Stomach (tissue), 19 donors: Measurements from ENCODE around the gene NPEPPS. TPM values are rescaled to one million over a fixed set of nuclear protein-coding genes. Genes with fewer than 3 reads are reported as not detected.
"Not testable (repeated sequence)": the region's sequence is repeated elsewhere in the genome, so short reads cannot be mapped to it uniquely, and the experiment has no call there.

Source experiments
- DNase-seq, 2 donors: peaks; one replicate each; pipeline versions ENCODE4 v3.0.0 to v3.0.0-alpha.2; 2013 to 2019
- H3K27ac ChIP-seq, 5 donors: fragments of 200-600 bp in 4 of 5; sonication (generic) in 4 of 5; one replicate each; pipeline ENCODE4 v1.5.1; 2013 to 2019; ENCODE audit warnings: mild to moderate bottlenecking in 1 of 5, moderate library complexity in 1 of 5
- H3K27me3 ChIP-seq, 3 donors: fragments of 200-600 bp; sonication (generic); one replicate each; pipeline ENCODE4 v1.5.1; 2017 to 2019; ENCODE audit warnings: mixed run types in 1 of 3
- H3K36me3 ChIP-seq, 4 donors: fragments of 200-600 bp; sonication (generic); 1 replicate in 3 of 4; 2 replicates in 1 of 4; pipeline ENCODE4 v1.5.1; 2016 to 2019
- H3K4me1 ChIP-seq, 4 donors: fragments of 200-600 bp; sonication (generic); one replicate each; pipeline ENCODE4 v1.5.1; 2016 to 2019
- H3K4me3 ChIP-seq, 4 donors: fragments of 200-600 bp; sonication (generic) in 3 of 4; one replicate each; pipeline ENCODE4 v1.5.1; 2016 to 2019; ENCODE audit warnings: mild to moderate bottlenecking in 1 of 4
- H3K9me3 ChIP-seq, 4 donors: fragments of 200-600 bp; sonication (generic); one replicate each; pipeline ENCODE4 v1.5.1; 2016 to 2019
- CTCF ChIP-seq, 7 experiments: fragments of 450-650 bp in 4 of 7; fragments of 200-600 bp in 3 of 7; sonication (generic) in 3 of 7; IDR thresholded peaks; one replicate each; pipeline ENCODE4 v1.5.1; 2016 to 2019; ENCODE audit warnings: antibody characterized with exemption in 7 of 7, control low read depth in 2 of 7, mild to moderate bottlenecking in 1 of 7
- WGBS, 5 donors: extraction: QIAGEN DNeasy Blood & Tissue Kit in 3 of 5; methylation state at CpG; one replicate each; pipeline versions ENCODE4 v1.1.5 to v1.1.7; 2013 to 2018; 5-methylcytosine and 5-hydroxymethylcytosine counted together
- intact Hi-C: fragments of 100-400 bp; cut with DNase I; formaldehyde crosslinking; loops from one replicate; pipeline ENCODE4 v1.15.1; 2023; ENCODE audit warnings: low total_unique reads
- long read RNA-seq, 10 donors: transcript quantifications; one replicate each; lab custom pipeline, GENCODE V29; 2026
- polyA plus RNA-seq, 3 donors: library from polyadenylated mRNA; stranded (reverse); fragments of 200-250 nt; gene quantifications; one replicate each; pipeline ENCODE4 v1.2.3, GENCODE V29; 2013
- total RNA-seq, 5 donors: library from RNA; depleted of rRNA; stranded (reverse); fragments of >200 nt; gene quantifications; one replicate each; pipeline versions ENCODE4 v1.1.0 to v1.2.3, GENCODE V29; 2014 to 2016
- donor health status: healthy with polysubstance abuse.
- donor health status: Bipolar disorder and iron deficiency.
- donor health status: healthy.

Gene NPEPPS
- total RNA-seq (100 to 1,000 TPM; 114 to 243 (median 157) TPM), polyA plus RNA-seq (10 to 100 TPM; 19.9 to 31.2 (median 22.9) TPM)
- long read RNA-seq, donor 1, full-length matches to known transcripts, result 3 of 3 reads
- long read RNA-seq, donor 1, partial matches to known transcripts, result 0 of 3 reads
- long read RNA-seq, donor 1, other reads (novel, unspliced or antisense), result 0 of 3 reads
- long read RNA-seq, donor 2, full-length matches to known transcripts, result 5 of 5 reads
- long read RNA-seq, donor 2, partial matches to known transcripts, result 0 of 5 reads
- long read RNA-seq, donor 2, other reads (novel, unspliced or antisense), result 0 of 5 reads
- long read RNA-seq, donor 3, result 0 reads
- long read RNA-seq, donor 4, full-length matches to known transcripts, result 1 of 1 reads
- long read RNA-seq, donor 4, partial matches to known transcripts, result 0 of 1 reads
- long read RNA-seq, donor 4, other reads (novel, unspliced or antisense), result 0 of 1 reads
- long read RNA-seq, donor 5, full-length matches to known transcripts, result 13 of 13 reads
- long read RNA-seq, donor 5, partial matches to known transcripts, result 0 of 13 reads
- long read RNA-seq, donor 5, other reads (novel, unspliced or antisense), result 0 of 13 reads
- long read RNA-seq, donor 6, full-length matches to known transcripts, result 8 of 14 reads
- long read RNA-seq, donor 6, partial matches to known transcripts, result 6 of 14 reads
- long read RNA-seq, donor 6, other reads (novel, unspliced or antisense), result 0 of 14 reads
- long read RNA-seq, donor 7, full-length matches to known transcripts, result 9 of 19 reads
- long read RNA-seq, donor 7, partial matches to known transcripts, result 10 of 19 reads
- long read RNA-seq, donor 7, other reads (novel, unspliced or antisense), result 0 of 19 reads
- long read RNA-seq, donor 8, full-length matches to known transcripts, result 6 of 6 reads
- long read RNA-seq, donor 8, partial matches to known transcripts, result 0 of 6 reads
- long read RNA-seq, donor 8, other reads (novel, unspliced or antisense), result 0 of 6 reads
- long read RNA-seq, donor 9, full-length matches to known transcripts, result 6 of 6 reads
- long read RNA-seq, donor 9, partial matches to known transcripts, result 0 of 6 reads
- long read RNA-seq, donor 9, other reads (novel, unspliced or antisense), result 0 of 6 reads
- long read RNA-seq, donor 10, full-length matches to known transcripts, result 1 of 1 reads
- long read RNA-seq, donor 10, partial matches to known transcripts, result 0 of 1 reads
- long read RNA-seq, donor 10, other reads (novel, unspliced or antisense), result 0 of 1 reads

GRCh38 chr17:47530557-47531232 lies at the start of gene NPEPPS:
Gene NPEPPS (plus strand): TSS chr17:47531108. CDS start chr17:47531301, 193 bp downstream.
- H3K36me3 ChIP-seq, intact Hi-C loops, H3K9me3 ChIP-seq, H3K27me3 ChIP-seq: not testable (repeated sequence)
- Histone ChIP-seq H3K4me1 (peaks cover 0 to 23% (median 14%) of the 10 kb centered on the region in 4 donors), H3K27ac (peak within 1 kb of the TSS; percentile 88 to 95 (median 90)), H3K4me3 (peak within 1 kb of the TSS; percentile 63 to 79 (median 72))
- 11 to 29% (median 14%) methylated on average over 26 to 59 of the region's 60 CpGs for WGBS, 5 donors
- DNase-seq, result peak; percentile 88 to 95

- intact Hi-C loops, H3K4me1 ChIP-seq, H3K27me3 ChIP-seq, H3K9me3 ChIP-seq: not testable (repeated sequence)
- H3K27ac ChIP-seq, result peak overlapping the region in 4 of 5 donors; percentile 80 to 87 (median 86)
- peak overlapping the region; percentile 47 to 60 (median 54) for H3K4me3 ChIP-seq
- peaks cover 7 to 26% (median 22%) of the 10 kb centered on the region in 4 donors for H3K36me3 ChIP-seq
- peak in 1 of 2 donors; percentile 11 for DNase-seq
- whole genome bisulfite sequencing, 5 donors, result 5 to 20% (median 9%) methylated on average over 13 to 15 of the region's 15 CpGs
These were observed 39.1 kb upstream of the NPEPPS start for GRCh38 chr17:47491841-47492212.

GRCh38 chr17:47499074-47499473 lies 31.8 kb upstream of the NPEPPS start:
- intact Hi-C loops, H3K27ac ChIP-seq, H3K36me3 ChIP-seq, H3K4me3 ChIP-seq, DNase-seq, H3K27me3 ChIP-seq, H3K9me3 ChIP-seq: not testable (repeated sequence)
- peaks cover 6 to 29% (median 16%) of the 10 kb centered on the region in 4 donors for H3K4me1 ChIP-seq
- WGBS, 5 donors, result 22 to 50% (median 33%) methylated on average over 1 of the region's 1 CpG

GRCh38 chr17:47499494-47499893 lies 31.4 kb upstream of the NPEPPS start:
- DNase-seq, H3K27ac ChIP-seq, intact Hi-C loops: not testable (repeated sequence)

GRCh38 chr17:47500620-47501019 lies 30.3 kb upstream of the NPEPPS start:
- peak in 1 of 2 donors; percentile 32 for DNase-seq
- 51 to 68% (median 57%) methylated on average over 3 to 4 of the region's 4 CpGs for WGBS, 5 donors

More at GRCh38 chr17:47499494-47499893, 31.4 kb upstream of the NPEPPS start:
- H3K4me1 ChIP-seq, result peaks cover 6 to 29% (median 16%) of the 10 kb centered on the region in 4 donors
- H3K4me3 ChIP-seq, H3K27me3 ChIP-seq, H3K36me3 ChIP-seq, H3K9me3 ChIP-seq: not testable (repeated sequence)
- WGBS, 5 donors, result 64 to 79% (median 72%) methylated on average over 4 of the region's 4 CpGs

More at GRCh38 chr17:47500620-47501019, 30.3 kb upstream of the NPEPPS start:
- intact Hi-C loops, H3K27me3 ChIP-seq, H3K36me3 ChIP-seq, H3K9me3 ChIP-seq, H3K4me3 ChIP-seq: not testable (repeated sequence)
- peaks cover 6 to 29% (median 16%) of the 10 kb centered on the region in 4 donors for H3K4me1 ChIP-seq
- TF ChIP-seq CTCF (IDR thresholded peaks at IDR 0.05), result peak in 4 of 7 experiments; percentile 23 to 50 (median 36)
- H3K27ac ChIP-seq, result peak overlapping the region in 1 of 5 donors; percentile 73
